T-helper 1 cell treated with Interleukin-12 subunit alpha and Interleukin-12 subunit beta and Interleukin-4 antibody, amounts not matched to agents 30 ng/mL and 1 ng/mL, for 36 hours (primary cell): ENCODE measurements around the gene SLC8A2. TPM values are rescaled to one million over a fixed set of nuclear protein-coding genes. Genes with fewer than 3 reads are reported as not detected.

Source experiments
- intact Hi-C: fragments of 100-400 bp; cut with micrococcal nuclease; formaldehyde crosslinking; loops from one replicate; pipeline ENCODE4 v1.15.1; 2024
- total RNA-seq: library from RNA; stranded (reverse); gene quantifications from 2 replicates; pipeline ENCODE4 v1.2.3, GENCODE V29; 2022

The SLC8A2 gene
- 0.12 TPM in 1 of 2 replicates, not detected in the other for total RNA-seq

- intact Hi-C loops, result loop anchor here (1.0 kb wide), 1 partner anchor 25 kb away; no protein-coding TSS in a partner anchor
Observed at GRCh38 chr19:47471733-47472457, at the start of gene SLC8A2. Gene SLC8A2 (minus strand): TSS chr19:47471893. CDS start chr19:47466403, 5,490 bp downstream.

- intact Hi-C loops, result no loop called here
Observed at GRCh38 chr19:47520839-47521238, 49.1 kb upstream of the SLC8A2 start.

- intact Hi-C loops, result no loop called here
Observed at GRCh38 chr19:47520343-47520806, 48.7 kb upstream of the SLC8A2 start.

- intact Hi-C loops, result loop anchor here (5.0 kb wide), 1 partner anchor 222 kb away; no protein-coding TSS in a partner anchor
Observed at GRCh38 chr19:47518854-47519253, 47.2 kb upstream of the SLC8A2 start.

- intact Hi-C loops, result loop anchor here (5.0 kb wide), 1 partner anchor 221 kb away; no protein-coding TSS in a partner anchor
Observed at GRCh38 chr19:47518139-47518538, 46.4 kb upstream of the SLC8A2 start.

- intact Hi-C loops, result loop anchor here (1.0 to 5.0 kb wide), 15 partner anchors 26 to 1736 kb away; partner anchors contain the start of genes DHX34, INAFM1, KPTN and NOP53
Observed at GRCh38 chr19:47514869-47515588, 43.3 kb upstream of the SLC8A2 start, which contains the start of gene NAPA. Gene NAPA (minus strand): TSS chr19:47515063. CDS start chr19:47514940, 123 bp downstream.

GRCh38 chr19:47514151-47514868 is 42.6 kb upstream of the SLC8A2 start:
- intact Hi-C loops, result loop anchor here (2.0 kb wide), 2 partner anchors 62 to 86 kb away; no protein-coding TSS in a partner anchor

GRCh38 chr19:47512948-47513319 is 41.2 kb upstream of the SLC8A2 start:
- intact Hi-C loops, result no loop called here

GRCh38 chr19:47512183-47512947 is 40.7 kb upstream of the SLC8A2 start:
- intact Hi-C loops, result no loop called here

GRCh38 chr19:47511681-47512080 is 40.0 kb upstream of the SLC8A2 start:
- intact Hi-C loops, result no loop called here

- intact Hi-C loops, result no loop called here
Observed at GRCh38 chr19:47511128-47511517, 39.4 kb upstream of the SLC8A2 start.

GRCh38 chr19:47510516-47511127 is 38.9 kb upstream of the SLC8A2 start:
- intact Hi-C loops, result no loop called here

- intact Hi-C loops, result no loop called here
Observed at GRCh38 chr19:47509973-47510372, 38.3 kb upstream of the SLC8A2 start.

GRCh38 chr19:47509170-47509847 is 37.6 kb upstream of the SLC8A2 start:
- intact Hi-C loops, result no loop called here

GRCh38 chr19:47508721-47509120 is 37.0 kb upstream of the SLC8A2 start:
- intact Hi-C loops, result no loop called here

- intact Hi-C loops, result no loop called here
Observed at GRCh38 chr19:47507924-47508553, 36.3 kb upstream of the SLC8A2 start.

GRCh38 chr19:47507012-47507411 is 35.3 kb upstream of the SLC8A2 start:
- intact Hi-C loops, result no loop called here

GRCh38 chr19:47506459-47506858 is 34.8 kb upstream of the SLC8A2 start:
- intact Hi-C loops, result no loop called here

- intact Hi-C loops, result no loop called here
Observed at GRCh38 chr19:47505506-47505905, 33.8 kb upstream of the SLC8A2 start.
